Measurements from ENCODE around the gene MPHOSPH9.
"Not testable (repeated sequence)": the region's sequence is repeated elsewhere in the genome, so short reads cannot be mapped to it uniquely, and the experiment has no call there.

MPHOSPH9 gene

DNA sequence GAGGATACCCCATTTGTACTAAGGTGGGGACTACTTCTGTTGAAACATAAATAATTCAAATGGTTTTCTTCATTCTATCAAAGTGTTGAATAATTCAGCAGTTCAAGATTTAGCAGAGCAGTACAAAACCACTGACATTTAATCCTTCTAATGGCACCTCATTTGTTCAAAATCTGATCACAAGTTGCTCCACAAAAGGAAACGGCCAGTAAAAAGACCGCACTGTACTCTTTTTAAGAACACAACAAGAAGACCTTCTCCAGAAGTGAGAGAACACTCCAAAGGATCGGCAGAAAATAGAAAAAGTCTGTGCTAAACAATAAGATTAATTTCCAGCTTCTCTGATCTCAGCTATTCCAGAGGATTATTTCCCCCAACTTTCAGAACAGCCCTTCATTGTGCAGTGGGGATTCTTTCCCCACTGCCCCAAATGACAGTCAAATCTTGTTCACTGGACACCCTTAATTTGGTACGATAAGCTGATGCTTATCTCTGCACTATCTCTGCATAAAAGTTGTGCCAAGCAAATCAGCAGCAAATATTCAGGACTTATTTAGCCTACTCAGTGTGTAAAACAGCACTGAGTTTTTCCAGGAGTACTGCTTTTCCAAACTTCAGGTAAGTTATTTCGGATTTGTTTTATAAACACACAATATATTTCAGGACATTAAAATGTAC, 5.2 kb downstream of the MPHOSPH9 start:
- no peak for DNase-seq (ENCODE audit: low read depth in 2 of 2)

DNA sequence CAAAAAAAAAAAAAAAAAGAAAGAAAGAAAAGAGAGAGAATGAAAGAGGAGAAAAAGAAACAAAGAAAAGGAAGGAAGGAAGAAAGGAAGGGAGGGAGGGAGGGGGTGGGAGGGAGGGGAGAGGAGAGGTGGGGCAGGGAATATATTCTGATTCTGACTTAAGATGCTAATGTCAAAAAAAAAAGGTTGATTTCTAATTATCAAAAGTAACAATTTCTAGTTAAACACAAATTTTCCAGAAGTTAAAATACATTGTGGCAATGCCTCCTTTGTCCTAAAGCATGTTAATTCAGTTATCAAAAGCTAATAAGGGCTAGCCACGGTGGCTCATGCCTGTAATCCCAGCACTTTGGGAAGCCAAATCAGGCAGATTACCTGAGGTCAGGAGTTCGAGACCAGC, 7.5 kb downstream of the MPHOSPH9 start:
- no peak for DNase-seq (ENCODE audit: low read depth in 2 of 2)

DNA sequence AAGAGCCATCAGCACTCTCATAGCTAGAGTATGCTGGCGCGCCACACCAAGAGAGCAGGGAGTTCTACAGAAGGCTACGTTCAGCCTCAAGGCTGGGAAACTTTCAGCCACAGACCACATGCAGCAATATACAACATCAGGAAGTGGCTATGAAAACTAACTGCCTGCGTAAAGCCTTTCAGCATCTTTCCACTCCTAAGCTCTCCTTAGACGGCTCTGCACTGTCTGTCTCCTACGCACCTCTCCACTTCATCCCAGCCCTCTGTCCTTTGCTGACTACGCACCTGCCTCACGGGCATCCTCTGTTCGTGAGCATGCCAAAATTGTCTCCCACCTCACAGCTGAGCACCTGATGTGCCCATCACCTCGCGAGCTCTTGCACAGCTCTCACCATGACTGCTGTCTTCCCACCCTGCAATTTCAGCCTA, 9.7 kb downstream of the MPHOSPH9 start:
- DNase-seq (ENCODE audit: low read depth in 2 of 2) = peak; percentile 44 to 49

GRCh38 chr12:123207815-123208214, 25.1 kb downstream of the MPHOSPH9 start:
- DNase-seq (ENCODE audit: low read depth in 2 of 2) = not testable (repeated sequence)

DNA sequence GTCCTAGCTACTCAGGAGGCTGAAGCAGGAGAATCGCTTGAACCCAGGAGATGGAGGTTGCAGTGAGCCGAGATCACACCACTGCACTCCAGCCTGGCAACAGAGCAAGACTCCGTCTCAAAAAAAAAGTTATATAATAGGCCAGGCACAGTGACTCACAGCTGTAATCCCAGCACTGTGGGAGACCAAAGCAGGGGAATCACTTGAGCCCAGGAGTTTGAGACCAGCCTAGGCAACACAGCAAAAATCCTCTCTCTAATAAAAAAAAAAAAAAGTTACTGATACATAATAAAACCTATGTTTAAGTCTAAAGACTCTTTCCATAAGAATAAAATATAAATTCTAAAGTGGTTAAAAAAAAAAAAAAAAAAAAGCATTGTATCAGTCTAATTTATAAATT, 26.1 kb downstream of the MPHOSPH9 start:
- DNase-seq (ENCODE audit: low read depth in 2 of 2) = not testable (repeated sequence)

DNA sequence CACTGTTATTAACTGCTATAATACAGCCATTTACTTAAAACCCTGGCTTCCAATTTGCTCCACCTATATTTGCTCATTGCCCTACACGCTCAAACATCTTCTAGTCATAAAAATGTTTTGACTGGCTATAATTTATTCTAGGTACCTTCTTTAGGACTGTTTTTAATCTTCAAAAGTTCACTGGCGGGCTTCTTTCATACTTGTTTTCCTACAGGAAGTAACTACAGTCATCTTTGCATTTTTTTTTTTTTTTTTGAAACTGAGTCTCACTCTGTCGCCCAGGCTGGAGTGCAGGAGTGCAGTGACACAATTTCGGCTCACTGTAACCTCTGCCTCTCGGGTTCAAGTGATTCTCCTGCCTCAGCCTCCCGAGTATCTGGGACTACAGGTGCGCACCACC, 32.5 kb downstream of the MPHOSPH9 start:
- no peak for DNase-seq (ENCODE audit: low read depth in 2 of 2)

DNA sequence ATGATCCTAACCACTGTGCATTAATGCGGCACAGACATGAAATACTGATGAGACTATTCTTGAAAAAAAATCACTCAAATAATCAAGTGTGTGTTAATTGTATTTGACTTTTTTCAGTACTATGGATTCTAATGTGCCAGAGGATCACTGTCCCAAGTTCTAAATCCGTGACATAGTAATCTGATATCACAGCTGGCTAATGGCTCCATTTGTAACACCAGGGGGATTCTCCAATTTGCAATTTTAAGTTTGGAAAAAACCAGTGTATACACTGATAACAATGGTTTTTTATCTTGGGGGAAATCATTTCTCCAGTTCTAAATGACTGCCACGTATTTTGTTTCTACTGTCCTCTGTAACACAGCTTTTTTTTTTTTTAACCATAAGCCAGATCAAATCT, 33.0 kb downstream of the MPHOSPH9 start:
- no peak for DNase-seq (ENCODE audit: low read depth in 2 of 2)

DNA sequence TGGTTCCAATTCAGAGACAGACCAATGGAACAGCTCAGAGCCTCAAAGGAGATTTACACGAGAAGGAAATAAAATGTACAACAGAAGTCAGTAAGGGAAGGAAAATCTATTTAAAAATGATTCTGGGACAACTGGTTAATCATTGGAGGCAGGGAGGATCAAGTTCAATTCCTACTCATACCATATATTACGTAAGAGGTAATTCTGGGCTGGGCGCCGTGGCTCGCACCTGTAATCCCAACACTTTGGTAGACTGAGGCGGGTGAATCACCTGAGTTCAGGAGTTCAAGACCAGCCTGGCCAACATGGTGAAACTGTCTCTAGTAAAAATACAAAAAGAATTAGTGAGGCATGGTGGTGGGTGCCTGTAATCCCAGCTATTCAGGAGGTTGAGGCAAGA, 45.3 kb downstream of the MPHOSPH9 start:
- no peak for DNase-seq (ENCODE audit: low read depth in 2 of 2)

DNA sequence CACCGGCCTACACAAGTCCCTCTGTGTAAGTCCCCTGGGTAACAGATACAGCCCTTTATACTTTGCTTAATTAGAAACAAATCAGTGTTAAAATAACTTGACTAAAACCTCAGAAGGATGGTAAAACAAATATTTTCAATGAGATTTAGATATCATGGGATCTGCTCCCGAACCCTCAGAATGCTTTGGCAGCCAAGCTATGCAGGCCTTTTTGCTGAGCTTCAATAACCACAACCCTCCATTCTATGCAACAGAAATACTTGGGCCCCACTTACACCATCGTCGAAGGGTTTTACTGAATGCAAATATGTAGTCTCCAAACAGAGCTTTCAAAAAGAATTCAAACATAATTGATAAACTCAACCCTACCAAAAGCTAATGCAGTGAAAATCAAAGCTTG, 52.8 kb downstream of the MPHOSPH9 start:
- DNase-seq (ENCODE audit: low read depth in 2 of 2) = no peak

DNA sequence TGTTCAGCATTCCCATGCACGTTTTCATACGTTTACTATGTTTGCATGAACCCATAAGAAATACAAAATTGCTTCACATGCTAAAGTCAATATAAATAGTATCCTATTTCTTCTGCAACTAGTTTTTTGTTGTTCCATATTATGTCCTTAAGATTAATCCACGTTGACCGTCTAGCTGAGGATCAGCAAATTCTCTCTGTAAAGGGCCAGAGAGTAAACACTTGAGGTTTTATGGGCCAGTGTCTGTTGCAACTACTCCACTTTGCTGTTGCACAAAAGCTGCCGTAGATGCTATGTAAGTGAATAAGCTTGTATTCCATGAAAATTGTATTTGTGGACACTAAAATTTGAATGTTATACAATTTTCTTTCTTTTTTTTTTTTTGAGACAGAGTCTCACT, 61.0 kb downstream of the MPHOSPH9 start:
- DNase-seq (ENCODE audit: low read depth in 2 of 2) = no peak

DNA sequence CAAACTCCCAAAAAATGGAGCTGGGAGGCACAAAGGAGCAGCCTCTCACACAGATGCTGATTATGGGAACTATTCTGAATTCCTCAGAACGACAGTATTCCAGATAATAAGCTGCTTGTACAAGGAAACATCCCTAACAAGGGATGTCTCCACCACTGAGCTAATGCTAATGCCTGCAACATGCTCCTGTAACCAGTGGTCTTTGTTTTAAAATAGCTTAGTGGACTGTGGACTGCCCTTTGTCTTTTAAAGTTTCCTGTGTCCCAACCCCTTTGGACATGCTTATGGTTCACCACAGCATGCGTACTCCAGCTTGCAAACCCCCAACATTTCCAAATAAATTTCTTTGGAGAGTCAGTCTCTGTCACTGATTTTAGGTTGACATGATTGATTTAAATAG, 65.6 kb downstream of the MPHOSPH9 start:
- DNase-seq (ENCODE audit: low read depth in 2 of 2) = no peak

DNA sequence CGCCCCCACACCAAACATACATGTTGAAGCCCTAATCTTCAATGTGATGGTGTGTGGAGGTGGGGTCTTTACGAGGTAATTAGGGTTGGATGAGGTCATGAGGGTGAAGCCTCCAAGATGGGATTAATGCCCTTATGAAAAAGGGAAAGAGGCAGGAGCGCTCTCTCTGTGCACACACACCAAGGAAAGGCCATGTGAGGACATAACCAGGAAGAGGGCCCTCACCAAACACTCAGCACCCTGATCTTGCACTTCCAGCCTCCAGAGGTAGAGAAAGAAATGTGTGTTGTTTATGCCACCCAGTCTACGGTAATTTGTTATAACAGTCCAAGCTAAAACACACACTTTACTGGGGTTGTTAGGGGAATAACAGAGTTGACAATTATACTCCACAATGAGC, 67.4 kb downstream of the MPHOSPH9 start:
- no peak for DNase-seq (ENCODE audit: low read depth in 2 of 2)

GRCh38 chr12:123164710-123165261, 68.2 kb downstream of the MPHOSPH9 start:
- DNase-seq (ENCODE audit: low read depth in 2 of 2) = no peak

DNA sequence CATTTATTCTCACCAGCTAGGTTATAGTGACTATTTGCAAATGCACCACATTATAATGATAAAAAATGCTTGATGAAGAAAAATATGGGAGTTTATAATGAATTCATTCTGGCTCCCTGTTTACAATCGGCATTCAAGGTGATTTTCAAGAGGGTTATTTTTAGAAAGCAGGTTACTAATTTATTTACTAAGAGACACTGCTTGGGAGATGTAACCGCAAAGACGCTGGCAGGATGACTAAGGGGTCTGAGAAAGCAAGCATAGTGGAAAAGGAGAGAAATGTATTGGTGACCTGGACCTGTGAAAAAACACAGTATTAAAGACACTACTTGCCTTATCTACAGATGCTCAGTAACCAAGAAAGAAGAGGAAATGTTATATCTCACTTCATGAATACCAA, 68.7 kb downstream of the MPHOSPH9 start:
- DNase-seq (ENCODE audit: low read depth in 2 of 2) = no peak

GRCh38 chr12:123163227-123163626, 69.7 kb downstream of the MPHOSPH9 start:
- no peak for DNase-seq (ENCODE audit: low read depth in 2 of 2)

GRCh38 chr12:123160801-123161487, 72.0 kb downstream of the MPHOSPH9 start:
- DNase-seq (ENCODE audit: low read depth in 2 of 2) = no peak

GRCh38 chr12:123153906-123154305, 79.0 kb downstream of the MPHOSPH9 start:
- DNase-seq (ENCODE audit: low read depth in 2 of 2) = no peak

- no peak for DNase-seq (ENCODE audit: low read depth in 2 of 2)
These were observed 80.1 kb downstream of the MPHOSPH9 start for GRCh38 chr12:123152833-123153232.

- DNase-seq (ENCODE audit: low read depth in 2 of 2) = no peak
These were observed 81.2 kb downstream of the MPHOSPH9 start for GRCh38 chr12:123151457-123152454.

GRCh38 chr12:123150744-123151456, 82.0 kb downstream of the MPHOSPH9 start, which contains the start of gene PITPNM2:
TSS of gene PITPNM2 (minus strand) at chr12:123151090. CDS start at chr12:123034590, 116,500 bp downstream.
- DNase-seq (ENCODE audit: low read depth in 2 of 2) = peak in 1 of 2 donors; percentile 48

DNA sequence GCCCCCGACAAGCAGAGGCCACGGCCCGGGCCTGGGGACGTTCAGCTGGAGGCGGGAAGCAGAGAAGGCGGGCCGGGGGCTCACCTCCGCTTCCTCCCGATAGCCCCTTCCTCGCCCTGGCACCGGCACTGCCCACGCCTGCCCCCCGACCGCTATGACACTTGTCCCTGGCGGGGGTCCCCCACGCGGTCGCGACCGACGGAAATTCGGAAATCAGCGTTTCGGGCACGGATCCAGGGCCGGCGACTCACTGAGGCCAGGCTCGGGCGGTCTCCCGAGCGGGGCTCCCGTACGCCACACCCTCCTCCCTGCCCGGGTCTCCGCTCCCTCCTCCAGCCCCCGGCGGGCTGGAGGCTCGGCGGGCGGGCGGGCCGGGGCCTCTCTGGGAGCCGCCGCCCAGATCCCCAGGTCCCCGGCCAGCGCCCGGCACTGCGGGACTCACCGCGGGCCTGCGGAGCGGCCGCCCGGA, 82.6 kb downstream of the MPHOSPH9 start:
- no peak for DNase-seq (ENCODE audit: low read depth in 2 of 2)
